GM10266 (cell line): ENCODE data around the gene FHL2.

ENCODE experiments used
- DNase-seq: peaks from one replicate; pipeline ENCODE4 v3.0.0; 2012; ENCODE audit errors: extremely low spot score
- TF ChIP-seq, protein P1 (sequence below): IDR thresholded peaks from 2 replicates; pipeline ENCODE4 v1.5.1; 2012; ENCODE audit warnings: mild to moderate bottlenecking, low read depth; ENCODE audit not compliant: control insufficient read depth, insufficient read depth; ENCODE audit errors: missing control alignments

The FHL2 gene

DNA sequence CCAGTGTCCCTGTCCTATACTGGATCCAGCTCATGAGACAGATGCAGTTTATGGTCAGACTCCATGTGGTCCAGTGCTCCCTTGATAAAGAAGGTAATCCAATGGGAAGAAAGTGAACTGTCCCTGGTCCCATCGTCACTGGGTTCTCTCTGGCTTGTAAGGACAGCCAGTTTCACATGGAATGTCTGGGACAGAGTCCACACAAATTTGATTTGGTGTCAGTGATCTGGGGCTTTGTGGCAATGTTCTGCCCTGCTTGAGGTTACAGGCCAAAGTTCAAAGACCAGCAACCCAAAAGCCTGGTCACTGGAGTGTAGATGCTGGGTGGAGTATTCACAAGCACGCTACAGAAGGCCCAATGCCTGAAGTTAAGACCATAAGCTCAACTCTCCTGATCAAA lies 22.2 kb upstream of the FHL2 start:
- DNase-seq = no peak
- TF ChIP-seq, protein P1, sequence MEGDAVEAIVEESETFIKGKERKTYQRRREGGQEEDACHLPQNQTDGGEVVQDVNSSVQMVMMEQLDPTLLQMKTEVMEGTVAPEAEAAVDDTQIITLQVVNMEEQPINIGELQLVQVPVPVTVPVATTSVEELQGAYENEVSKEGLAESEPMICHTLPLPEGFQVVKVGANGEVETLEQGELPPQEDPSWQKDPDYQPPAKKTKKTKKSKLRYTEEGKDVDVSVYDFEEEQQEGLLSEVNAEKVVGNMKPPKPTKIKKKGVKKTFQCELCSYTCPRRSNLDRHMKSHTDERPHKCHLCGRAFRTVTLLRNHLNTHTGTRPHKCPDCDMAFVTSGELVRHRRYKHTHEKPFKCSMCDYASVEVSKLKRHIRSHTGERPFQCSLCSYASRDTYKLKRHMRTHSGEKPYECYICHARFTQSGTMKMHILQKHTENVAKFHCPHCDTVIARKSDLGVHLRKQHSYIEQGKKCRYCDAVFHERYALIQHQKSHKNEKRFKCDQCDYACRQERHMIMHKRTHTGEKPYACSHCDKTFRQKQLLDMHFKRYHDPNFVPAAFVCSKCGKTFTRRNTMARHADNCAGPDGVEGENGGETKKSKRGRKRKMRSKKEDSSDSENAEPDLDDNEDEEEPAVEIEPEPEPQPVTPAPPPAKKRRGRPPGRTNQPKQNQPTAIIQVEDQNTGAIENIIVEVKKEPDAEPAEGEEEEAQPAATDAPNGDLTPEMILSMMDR = no peak

DNA sequence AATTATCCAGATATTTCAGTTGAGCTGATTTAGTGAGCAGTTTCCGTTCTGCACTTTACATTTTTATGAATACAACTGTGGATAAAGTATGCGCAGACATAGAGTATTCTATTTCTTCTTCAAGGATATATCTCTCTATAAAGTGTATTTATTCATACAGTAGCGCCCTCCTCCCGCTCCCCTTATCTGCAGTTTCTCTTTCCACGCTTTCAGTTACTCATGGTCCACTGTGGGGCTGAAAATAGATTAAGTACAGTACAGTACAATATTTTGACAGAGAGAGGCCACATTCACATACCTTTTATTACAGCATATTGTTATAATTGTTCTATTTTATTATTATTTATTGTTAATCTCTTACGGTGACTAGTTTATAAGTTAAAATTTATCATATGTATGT lies 19.7 kb upstream of the FHL2 start:
- TF ChIP-seq, protein P1 = no peak
- no peak for DNase-seq

DNA sequence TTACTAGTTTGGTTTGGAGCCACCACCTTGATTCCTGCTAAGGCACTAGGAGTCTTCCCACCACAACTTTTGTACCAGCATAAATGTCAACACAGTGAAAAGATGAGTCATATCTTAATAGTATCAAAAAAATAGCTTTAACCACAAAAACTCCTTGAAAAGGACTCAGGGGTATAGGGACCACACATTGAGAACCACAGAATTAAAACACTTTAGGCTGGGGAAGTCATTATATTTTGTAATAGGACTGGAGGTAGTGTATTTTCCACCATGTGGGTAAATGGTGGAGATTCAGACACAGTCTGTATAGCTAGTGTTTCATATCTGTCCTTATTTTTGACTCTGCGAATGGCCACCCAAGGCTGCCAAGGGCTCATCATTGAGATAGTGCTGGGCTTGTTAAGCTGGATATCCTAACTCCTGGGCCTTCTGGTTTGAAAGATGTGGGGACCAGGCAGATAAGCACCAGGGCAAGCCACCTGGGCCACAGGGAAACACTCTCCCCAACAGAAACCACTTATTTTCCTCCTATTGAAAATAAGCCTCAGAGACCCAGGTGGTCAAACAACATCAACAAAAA lies 19.1 kb upstream of the FHL2 start:
- DNase-seq = no peak
- TF ChIP-seq, protein P1 = no peak

DNA sequence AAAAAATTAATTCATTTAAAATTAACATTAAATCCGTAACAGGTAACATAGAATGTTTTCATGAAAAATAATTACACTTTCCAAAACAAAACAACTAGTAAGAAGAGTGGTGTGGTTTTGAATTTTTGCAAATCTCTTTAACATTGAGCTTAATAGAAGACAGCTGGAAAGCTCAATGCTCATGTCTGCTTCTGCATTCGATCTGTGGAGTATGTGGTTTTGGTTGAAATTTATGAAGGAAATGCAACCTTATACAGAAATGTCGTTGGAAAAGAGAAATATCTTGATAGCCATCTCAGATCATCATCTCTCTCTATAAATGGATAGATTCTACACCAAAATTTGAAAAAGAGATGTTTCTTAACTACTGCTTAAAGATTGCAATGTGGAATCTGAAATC lies 17.3 kb upstream of the FHL2 start:
- no peak for DNase-seq
- TF ChIP-seq, protein P1 = no peak

DNA sequence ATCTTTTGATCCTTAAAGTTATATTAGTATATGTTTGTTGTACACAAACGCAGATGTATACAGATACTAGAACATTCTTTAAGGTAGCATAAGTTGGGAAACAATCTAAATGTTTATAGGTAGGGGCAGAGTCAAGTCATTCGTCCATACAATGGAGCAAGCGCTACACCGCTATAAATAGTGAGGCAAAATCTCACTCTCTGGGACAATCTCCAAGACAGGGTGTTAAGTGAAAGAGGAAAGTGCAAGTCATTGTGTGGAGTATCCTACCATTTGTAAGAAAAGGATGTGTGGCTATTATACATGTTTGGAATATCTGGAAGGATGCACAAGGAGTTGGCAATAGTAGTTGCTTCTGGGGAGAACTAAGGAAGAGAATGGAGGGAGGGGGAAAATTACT lies 16.2 kb upstream of the FHL2 start:
- TF ChIP-seq, protein P1 = no peak
- DNase-seq = no peak

DNA sequence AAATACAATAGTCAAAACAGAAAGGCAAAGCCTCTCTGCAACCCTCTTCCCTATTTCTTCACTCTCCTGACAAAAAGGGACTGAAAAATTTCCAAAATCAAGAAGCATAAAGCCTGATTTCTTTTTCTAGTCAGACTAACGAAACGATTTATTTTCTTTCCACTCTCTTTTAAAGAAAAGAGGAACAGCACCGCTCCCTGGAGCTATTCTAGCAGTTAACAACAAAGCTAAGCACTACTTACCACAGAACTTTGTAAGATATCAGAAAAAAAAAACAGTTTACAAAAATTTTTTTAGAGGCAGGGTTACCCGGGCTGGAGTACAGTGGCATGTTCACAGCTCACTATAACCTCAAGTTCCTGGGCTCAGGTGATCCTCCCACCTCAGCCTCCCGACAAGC lies 14.4 kb upstream of the FHL2 start:
- no peak for DNase-seq
- TF ChIP-seq, protein P1 = no peak

DNA sequence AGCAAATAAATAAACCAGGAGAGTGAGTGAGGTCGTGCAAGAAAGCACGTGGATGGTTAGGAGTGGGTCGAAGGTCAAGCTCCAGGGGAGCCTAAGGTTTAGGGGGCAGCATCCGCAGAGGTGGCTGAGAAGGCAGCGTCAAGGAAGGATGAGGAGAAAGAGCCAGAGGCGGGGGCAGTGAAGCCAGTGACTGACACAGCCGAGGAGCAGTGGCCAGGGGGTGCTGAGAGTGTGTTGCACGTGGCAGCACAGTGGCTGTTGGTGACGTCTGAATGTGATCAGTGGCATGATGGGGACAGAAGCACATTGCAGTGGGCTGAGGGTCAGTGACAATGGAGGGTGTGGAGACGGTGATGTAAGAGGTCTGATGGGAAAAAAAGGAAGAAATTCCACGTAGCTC lies 13.7 kb upstream of the FHL2 start:
- TF ChIP-seq, protein P1 = no peak
- no peak for DNase-seq
